Measurements from ENCODE around the gene FNIP1.

DNA sequence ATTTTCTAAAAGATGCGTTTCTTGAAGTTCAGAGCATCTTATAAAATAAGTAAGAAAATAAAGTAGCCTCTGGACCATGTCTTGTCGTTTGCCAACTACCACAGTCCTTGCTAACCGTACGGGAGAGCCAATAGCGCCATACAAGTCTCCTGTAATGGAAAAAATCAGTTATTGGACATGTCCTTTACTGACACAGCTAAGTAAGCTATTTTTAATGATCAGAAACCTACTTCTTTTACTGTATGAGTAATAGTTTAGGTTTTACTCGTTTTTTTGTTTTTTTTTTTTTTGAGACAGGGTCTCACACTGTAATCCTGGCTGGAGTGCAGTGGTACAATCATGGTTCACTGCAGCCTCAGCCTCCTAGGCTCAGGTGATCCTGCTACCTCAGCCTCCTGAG lies 124.0 kb downstream of the FNIP1 start:
- TF ChIP-seq, protein P1, sequence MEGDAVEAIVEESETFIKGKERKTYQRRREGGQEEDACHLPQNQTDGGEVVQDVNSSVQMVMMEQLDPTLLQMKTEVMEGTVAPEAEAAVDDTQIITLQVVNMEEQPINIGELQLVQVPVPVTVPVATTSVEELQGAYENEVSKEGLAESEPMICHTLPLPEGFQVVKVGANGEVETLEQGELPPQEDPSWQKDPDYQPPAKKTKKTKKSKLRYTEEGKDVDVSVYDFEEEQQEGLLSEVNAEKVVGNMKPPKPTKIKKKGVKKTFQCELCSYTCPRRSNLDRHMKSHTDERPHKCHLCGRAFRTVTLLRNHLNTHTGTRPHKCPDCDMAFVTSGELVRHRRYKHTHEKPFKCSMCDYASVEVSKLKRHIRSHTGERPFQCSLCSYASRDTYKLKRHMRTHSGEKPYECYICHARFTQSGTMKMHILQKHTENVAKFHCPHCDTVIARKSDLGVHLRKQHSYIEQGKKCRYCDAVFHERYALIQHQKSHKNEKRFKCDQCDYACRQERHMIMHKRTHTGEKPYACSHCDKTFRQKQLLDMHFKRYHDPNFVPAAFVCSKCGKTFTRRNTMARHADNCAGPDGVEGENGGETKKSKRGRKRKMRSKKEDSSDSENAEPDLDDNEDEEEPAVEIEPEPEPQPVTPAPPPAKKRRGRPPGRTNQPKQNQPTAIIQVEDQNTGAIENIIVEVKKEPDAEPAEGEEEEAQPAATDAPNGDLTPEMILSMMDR (IDR thresholded peaks at IDR 0.05): no peak
- TF ChIP-seq POLR2A (IDR thresholded peaks at IDR 0.05): no peak
